Diencephalon (tissue), 1 donor: ENCODE results near the gene ZNF648. TPM values are rescaled to one million over a fixed set of nuclear protein-coding genes. Genes with fewer than 3 reads are reported as not detected.

Source experiments
- total RNA-seq: library from RNA; depleted of rRNA; stranded (reverse); fragments of >200 nt; gene quantifications from one replicate; pipeline ENCODE4 v1.2.3, GENCODE V29; 2014

The ZNF648 gene
- total RNA-seq: 1.4 TPM

GRCh38 chr1:182061594-182061993 is at the start of gene ZNF648:
TSS of gene ZNF648 (minus strand) at chr1:182061712. CDS start at chr1:182058010, 3,702 bp downstream.

